ENCODE measurements around the gene COX19. TPM values are rescaled to one million over a fixed set of nuclear protein-coding genes. Genes with fewer than 3 reads are reported as not detected.
A peak's percentile ranks its signal among the peaks of the same experiment; 100 is the strongest.

Gene COX19
- total RNA-seq, 1 donor from 2014 or later, result 5.4 TPM

DNA sequence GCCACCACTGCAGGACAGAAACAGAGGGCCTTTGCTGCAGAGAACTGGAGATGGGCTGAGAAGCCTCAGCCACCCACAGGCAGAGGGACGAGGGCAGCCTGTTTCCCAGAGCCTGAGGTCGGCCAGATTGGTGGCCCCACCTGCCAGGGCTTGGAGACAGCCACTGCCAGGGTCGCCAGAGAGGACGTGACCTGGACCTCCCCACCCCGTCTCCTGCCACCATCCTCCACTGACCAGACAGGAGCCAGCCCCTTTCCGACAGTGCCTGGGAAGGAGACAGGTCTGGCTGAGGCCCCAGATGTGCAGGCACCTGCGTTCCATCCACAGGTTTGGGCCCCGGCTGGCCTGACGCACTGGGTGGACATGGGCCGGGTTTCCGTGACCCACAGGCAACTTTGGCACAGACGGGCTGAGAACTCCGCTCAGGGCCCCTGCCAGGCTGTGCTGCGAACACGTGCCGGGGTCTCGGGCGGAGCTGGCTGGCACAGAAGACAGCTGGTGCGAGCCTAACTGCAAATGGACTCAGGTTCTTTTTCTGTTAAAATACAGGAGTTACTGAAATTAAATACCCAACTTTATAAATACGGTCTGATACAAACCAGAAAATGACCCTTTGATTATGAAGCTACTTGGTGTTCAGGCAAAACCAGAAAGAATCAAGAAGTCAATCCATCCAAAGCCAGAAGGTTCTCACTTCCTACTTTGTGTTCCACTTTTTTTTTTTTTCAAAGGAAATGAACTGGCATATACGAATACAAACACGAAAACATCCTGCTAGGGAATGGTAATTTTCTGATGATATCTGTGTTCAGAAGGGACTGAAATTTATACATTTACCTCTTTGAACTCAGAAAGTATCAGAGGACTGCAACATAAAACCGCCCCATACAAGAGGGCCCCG lies 6.9 kb downstream of the COX19 start:
- no peak overlapping the region for H3K4me3 ChIP-seq (ENCODE audit: low read depth, low read length)

GRCh38 chr7:967361-968082 lies 7.8 kb downstream of the COX19 start:
- TF ChIP-seq, protein P1, sequence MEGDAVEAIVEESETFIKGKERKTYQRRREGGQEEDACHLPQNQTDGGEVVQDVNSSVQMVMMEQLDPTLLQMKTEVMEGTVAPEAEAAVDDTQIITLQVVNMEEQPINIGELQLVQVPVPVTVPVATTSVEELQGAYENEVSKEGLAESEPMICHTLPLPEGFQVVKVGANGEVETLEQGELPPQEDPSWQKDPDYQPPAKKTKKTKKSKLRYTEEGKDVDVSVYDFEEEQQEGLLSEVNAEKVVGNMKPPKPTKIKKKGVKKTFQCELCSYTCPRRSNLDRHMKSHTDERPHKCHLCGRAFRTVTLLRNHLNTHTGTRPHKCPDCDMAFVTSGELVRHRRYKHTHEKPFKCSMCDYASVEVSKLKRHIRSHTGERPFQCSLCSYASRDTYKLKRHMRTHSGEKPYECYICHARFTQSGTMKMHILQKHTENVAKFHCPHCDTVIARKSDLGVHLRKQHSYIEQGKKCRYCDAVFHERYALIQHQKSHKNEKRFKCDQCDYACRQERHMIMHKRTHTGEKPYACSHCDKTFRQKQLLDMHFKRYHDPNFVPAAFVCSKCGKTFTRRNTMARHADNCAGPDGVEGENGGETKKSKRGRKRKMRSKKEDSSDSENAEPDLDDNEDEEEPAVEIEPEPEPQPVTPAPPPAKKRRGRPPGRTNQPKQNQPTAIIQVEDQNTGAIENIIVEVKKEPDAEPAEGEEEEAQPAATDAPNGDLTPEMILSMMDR (conservative IDR thresholded peaks at IDR 0.05; ENCODE audit: low read depth, low read length), result no peak
- DNase-seq (ENCODE audit: low read depth), result no peak
- no peak overlapping the region for H3K4me3 ChIP-seq (ENCODE audit: low read depth, low read length)

More for the DNA sequence above, 6.9 kb downstream of the COX19 start:
- TF ChIP-seq, protein P1 (conservative IDR thresholded peaks at IDR 0.05; ENCODE audit: low read depth, low read length), result no peak
- DNase-seq (ENCODE audit: low read depth), result no peak

- H3K4me3 ChIP-seq (ENCODE audit: low read depth, low read length), result no peak overlapping the region
- DNase-seq (ENCODE audit: low read depth), result no peak
- TF ChIP-seq, protein P1 (conservative IDR thresholded peaks at IDR 0.05; ENCODE audit: low read depth, low read length), result no peak
Observed at GRCh38 chr7:966291-967069, 8.9 kb downstream of the COX19 start.

DNA sequence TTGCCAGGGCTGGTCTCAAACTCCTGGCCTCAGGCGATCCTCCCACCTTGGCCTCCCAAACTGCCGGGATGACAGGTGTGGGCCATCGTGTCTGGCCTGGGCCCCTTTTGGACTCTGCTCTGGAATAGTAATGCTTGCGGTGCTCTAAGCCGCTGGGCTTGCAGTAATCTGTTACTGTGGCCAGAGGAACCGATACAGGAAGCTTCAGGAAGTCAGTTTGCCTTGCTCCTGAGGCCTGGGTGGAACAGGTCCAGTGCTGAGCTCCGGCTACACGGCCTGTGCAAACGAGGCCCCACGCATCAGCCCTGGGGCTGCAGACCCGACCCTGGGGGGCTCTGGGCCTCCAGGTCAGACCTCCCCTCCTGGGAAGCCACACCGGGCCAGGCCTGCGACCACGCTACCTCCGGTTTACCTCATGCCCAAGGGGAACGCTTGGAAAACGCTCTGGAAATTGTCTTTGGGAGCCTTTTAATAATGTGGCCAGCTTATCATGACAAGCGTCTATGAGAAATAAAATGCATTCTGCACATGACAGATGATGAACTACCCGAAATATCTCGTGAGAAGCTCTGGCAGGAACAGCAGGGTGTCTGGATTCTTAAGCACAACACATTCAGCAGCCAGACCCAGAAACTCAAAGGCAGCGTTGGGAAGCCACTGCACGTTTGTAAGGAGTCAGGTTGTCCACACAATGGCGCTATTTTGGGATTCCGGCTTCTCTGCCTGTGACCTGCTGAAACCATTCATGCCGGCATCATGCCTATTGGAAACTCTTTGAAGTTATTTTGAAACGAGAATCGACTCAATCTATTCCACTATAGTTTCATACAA lies 10.7 kb downstream of the COX19 start:
- no peak for DNase-seq (ENCODE audit: low read depth)
- TF ChIP-seq, protein P1 (conservative IDR thresholded peaks at IDR 0.05; ENCODE audit: low read depth, low read length), result peak; percentile 4
- no peak overlapping the region for H3K4me3 ChIP-seq (ENCODE audit: low read depth, low read length)

- H3K4me3 ChIP-seq (ENCODE audit: low read depth, low read length), result no peak overlapping the region
- TF ChIP-seq, protein P1 (conservative IDR thresholded peaks at IDR 0.05; ENCODE audit: low read depth, low read length), result peak; percentile 7
- DNase-seq (ENCODE audit: low read depth), result no peak
Observed at GRCh38 chr7:963236-964078, 11.9 kb downstream of the COX19 start.
